Mucosa of rectum (tissue), 2 donors: ENCODE measurements around the gene TSEN54.
A peak's percentile ranks its signal among the peaks of the same experiment; 100 is the strongest.

Source experiments
- H3K27ac ChIP-seq, 2 donors: one replicate each; pipeline ENCODE4 v1.7.0; 2013; ENCODE audit warnings: inconsistent platforms in 2 of 2, low read depth in 2 of 2, low read length in 2 of 2
- H3K27me3 ChIP-seq, 2 donors: one replicate each; pipeline ENCODE4 v1.7.0; 2013; ENCODE audit warnings: low read length in 2 of 2; ENCODE audit not compliant: control insufficient read depth in 2 of 2, insufficient read depth in 2 of 2
- H3K36me3 ChIP-seq, 2 donors: one replicate each; pipeline ENCODE4 v1.7.0; 2013; ENCODE audit warnings: low read length in 2 of 2; ENCODE audit not compliant: control insufficient read depth in 2 of 2, insufficient read depth in 2 of 2
- H3K4me1 ChIP-seq, 2 donors: one replicate each; pipeline ENCODE4 v1.7.0; 2013; ENCODE audit warnings: low read length in 2 of 2, mild to moderate bottlenecking in 1 of 2; ENCODE audit not compliant: control insufficient read depth in 2 of 2, insufficient read depth in 2 of 2
- H3K4me3 ChIP-seq, 2 donors: one replicate each; pipeline ENCODE4 v1.7.0; 2013; ENCODE audit warnings: low read length in 2 of 2
- H3K9ac ChIP-seq, 2 donors: one replicate each; pipeline ENCODE4 v1.7.0; 2013; ENCODE audit warnings: low read length in 2 of 2, low read depth in 1 of 2, mild to moderate bottlenecking in 1 of 2
- H3K9me3 ChIP-seq, 2 donors: one replicate each; pipeline ENCODE4 v1.7.0; 2013; ENCODE audit warnings: low read length in 2 of 2; ENCODE audit not compliant: control insufficient read depth in 2 of 2
- donor health status: healthy.
- donor health status: Normal muscosa, but diverticular disease.

Gene TSEN54

GRCh38 chr17:75571197-75571884, 55.0 kb downstream of the TSEN54 start:
- H3K27ac ChIP-seq, result peak overlapping the region; percentile 37 to 68
- peaks cover 48 to 49% of the 10 kb centered on the region in 2 donors for H3K36me3 ChIP-seq
- peak overlapping the region in 1 of 2 donors; percentile 56 for H3K9ac ChIP-seq
- H3K9me3 ChIP-seq, result no peaks in the 10 kb centered on the region
- H3K27me3 ChIP-seq, result no peaks in the 10 kb centered on the region
- H3K4me1 ChIP-seq, result peaks cover 12 to 15% of the 10 kb centered on the region in 2 donors
- no peak overlapping the region for H3K4me3 ChIP-seq

DNA sequence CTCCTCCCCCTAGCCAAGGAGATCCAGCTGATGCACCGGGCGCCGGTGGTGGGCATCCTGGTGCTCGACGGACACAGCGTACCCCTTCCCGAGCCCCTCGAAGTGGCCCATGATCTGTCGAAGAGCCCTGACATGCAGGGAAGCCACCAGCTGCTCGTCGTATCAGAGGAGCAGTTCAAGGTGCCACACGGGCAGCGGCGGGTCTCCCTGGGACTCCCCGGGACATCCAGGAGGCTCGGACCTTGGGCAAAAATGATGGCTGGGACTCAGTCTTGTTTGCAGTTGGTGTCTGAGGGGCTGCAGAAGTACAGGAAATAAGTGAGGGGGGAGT, 55.5 kb downstream of the TSEN54 start:
- peaks cover 44% of the 10 kb centered on the region in 2 donors for H3K36me3 ChIP-seq
- peak overlapping the region; percentile 37 to 68 for H3K27ac ChIP-seq
- H3K27me3 ChIP-seq, result no peaks in the 10 kb centered on the region
- no peak overlapping the region for H3K9ac ChIP-seq
- no peaks in the 10 kb centered on the region for H3K9me3 ChIP-seq
- peaks cover 12 to 18% of the 10 kb centered on the region in 2 donors for H3K4me1 ChIP-seq
- no peak overlapping the region for H3K4me3 ChIP-seq

- Histone ChIP-seq H3K27me3 (no peaks in the 10 kb centered on the region), H3K9me3 (no peaks in the 10 kb centered on the region), H3K9ac (no peak overlapping the region), H3K36me3 (peaks cover 40% of the 10 kb centered on the region in 2 donors), H3K27ac (no peak overlapping the region), H3K4me1 (peaks cover 13 to 26% of the 10 kb centered on the region in 2 donors), H3K4me3 (no peak overlapping the region)
Observed at GRCh38 chr17:75572713-75573539, 56.6 kb downstream of the TSEN54 start.

DNA sequence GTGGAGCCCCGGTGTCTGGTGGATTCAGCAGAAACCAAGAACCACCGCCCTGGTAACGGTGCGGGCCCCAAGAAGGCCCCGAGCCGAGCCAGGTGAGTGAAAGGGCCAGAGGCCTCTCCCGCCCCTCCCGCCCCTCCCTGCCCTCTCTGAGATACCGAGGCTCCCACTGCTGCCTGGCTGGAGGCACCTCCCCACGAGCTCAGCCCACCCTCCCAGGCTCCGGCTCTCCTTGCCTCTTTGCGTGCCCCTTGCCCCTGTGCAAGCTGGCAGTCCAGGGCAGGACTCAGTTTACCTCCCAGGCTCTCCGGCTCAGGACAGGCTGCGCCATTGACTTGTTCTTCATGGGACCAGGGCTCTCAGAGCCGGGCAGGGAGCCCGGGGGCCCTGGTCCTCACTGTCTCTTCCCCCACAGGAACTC, 57.2 kb downstream of the TSEN54 start:
- H3K9me3 ChIP-seq, result no peaks in the 10 kb centered on the region
- H3K27me3 ChIP-seq, result no peaks in the 10 kb centered on the region
- H3K4me1 ChIP-seq, result peaks cover 19 to 32% of the 10 kb centered on the region in 2 donors
- H3K27ac ChIP-seq, result peak overlapping the region in 1 of 2 donors; percentile 42
- peaks cover 34% of the 10 kb centered on the region in 2 donors for H3K36me3 ChIP-seq
- no peak overlapping the region for H3K4me3 ChIP-seq
- peak overlapping the region in 1 of 2 donors; percentile 26 for H3K9ac ChIP-seq

GRCh38 chr17:75573994-75574393, 57.7 kb downstream of the TSEN54 start:
- H3K9ac ChIP-seq, result peak overlapping the region in 1 of 2 donors; percentile 26
- H3K4me1 ChIP-seq, result peaks cover 21 to 36% of the 10 kb centered on the region in 2 donors
- H3K36me3 ChIP-seq, result peaks cover 30 to 34% of the 10 kb centered on the region in 2 donors
- peak overlapping the region; percentile 43 to 98 for H3K27ac ChIP-seq
- no peak overlapping the region for H3K4me3 ChIP-seq
- H3K27me3 ChIP-seq, result no peaks in the 10 kb centered on the region
- H3K9me3 ChIP-seq, result no peaks in the 10 kb centered on the region
